ENCODE measurements around the gene ITPR1.

ITPR1 gene

DNA sequence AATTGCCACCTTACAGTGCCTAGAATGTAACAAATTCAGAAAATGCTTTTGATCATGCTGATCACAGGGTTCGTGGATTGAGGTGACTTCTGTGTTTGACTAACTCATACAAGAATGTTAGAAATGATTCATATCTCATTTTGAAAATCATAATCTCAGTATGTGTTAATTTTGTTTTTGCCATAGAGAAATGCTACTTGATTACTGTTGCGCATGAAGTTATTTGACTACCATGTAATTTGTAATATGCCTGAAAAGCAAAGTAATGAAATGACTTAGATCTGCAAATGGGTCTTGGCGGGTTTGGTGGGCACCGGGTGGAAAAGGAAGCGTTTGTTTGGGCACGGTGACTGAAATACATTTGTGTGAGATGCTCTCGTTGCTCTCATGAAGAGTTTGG lies 312.5 kb downstream of the ITPR1 start:
- DNase-seq (ENCODE audit: low spot score) = no peak
- TF ChIP-seq, protein P1, sequence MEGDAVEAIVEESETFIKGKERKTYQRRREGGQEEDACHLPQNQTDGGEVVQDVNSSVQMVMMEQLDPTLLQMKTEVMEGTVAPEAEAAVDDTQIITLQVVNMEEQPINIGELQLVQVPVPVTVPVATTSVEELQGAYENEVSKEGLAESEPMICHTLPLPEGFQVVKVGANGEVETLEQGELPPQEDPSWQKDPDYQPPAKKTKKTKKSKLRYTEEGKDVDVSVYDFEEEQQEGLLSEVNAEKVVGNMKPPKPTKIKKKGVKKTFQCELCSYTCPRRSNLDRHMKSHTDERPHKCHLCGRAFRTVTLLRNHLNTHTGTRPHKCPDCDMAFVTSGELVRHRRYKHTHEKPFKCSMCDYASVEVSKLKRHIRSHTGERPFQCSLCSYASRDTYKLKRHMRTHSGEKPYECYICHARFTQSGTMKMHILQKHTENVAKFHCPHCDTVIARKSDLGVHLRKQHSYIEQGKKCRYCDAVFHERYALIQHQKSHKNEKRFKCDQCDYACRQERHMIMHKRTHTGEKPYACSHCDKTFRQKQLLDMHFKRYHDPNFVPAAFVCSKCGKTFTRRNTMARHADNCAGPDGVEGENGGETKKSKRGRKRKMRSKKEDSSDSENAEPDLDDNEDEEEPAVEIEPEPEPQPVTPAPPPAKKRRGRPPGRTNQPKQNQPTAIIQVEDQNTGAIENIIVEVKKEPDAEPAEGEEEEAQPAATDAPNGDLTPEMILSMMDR (conservative IDR thresholded peaks at IDR 0.05; ENCODE audit: low read depth) = no peak
- CTCF ChIA-PET = no interaction called here
- POLR2A ChIA-PET (ENCODE audit: low non-redundant PET) = no interaction called here
- no peak overlapping the region for H3K27ac ChIP-seq

DNA sequence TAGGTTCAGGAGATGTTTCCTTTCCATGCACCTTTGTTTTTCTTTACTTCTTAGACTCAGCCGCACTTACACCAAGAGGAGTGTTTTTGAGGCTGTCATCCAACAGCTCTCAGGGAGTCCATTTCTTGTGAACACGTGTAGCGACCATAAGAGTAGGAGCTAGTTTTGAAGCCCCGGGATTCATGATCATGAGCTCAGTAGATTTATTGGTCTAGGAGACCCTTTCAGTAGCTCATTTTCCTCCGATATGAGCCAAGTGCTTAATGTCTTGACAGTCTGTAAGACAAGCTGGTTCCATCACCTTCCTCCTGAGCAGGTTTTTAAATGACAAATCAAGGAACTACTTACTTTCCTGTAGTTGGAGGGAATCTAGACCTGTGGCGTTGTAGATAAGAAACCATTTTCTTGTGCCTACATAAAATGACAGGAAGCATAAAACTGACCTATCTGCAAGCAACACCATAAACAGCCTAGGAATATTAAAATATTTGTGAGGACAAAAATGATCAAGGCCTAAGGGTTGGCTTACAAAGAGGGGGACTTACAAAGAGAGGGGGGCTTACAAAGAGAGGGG lies 313.5 kb downstream of the ITPR1 start:
- TF ChIP-seq, protein P1 (conservative IDR thresholded peaks at IDR 0.05; ENCODE audit: low read depth) = no peak
- no peak for DNase-seq (ENCODE audit: low spot score)
- POLR2A ChIA-PET (ENCODE audit: low non-redundant PET) = no interaction called here
- CTCF ChIA-PET = no interaction called here
- no peak overlapping the region for H3K27ac ChIP-seq

DNA sequence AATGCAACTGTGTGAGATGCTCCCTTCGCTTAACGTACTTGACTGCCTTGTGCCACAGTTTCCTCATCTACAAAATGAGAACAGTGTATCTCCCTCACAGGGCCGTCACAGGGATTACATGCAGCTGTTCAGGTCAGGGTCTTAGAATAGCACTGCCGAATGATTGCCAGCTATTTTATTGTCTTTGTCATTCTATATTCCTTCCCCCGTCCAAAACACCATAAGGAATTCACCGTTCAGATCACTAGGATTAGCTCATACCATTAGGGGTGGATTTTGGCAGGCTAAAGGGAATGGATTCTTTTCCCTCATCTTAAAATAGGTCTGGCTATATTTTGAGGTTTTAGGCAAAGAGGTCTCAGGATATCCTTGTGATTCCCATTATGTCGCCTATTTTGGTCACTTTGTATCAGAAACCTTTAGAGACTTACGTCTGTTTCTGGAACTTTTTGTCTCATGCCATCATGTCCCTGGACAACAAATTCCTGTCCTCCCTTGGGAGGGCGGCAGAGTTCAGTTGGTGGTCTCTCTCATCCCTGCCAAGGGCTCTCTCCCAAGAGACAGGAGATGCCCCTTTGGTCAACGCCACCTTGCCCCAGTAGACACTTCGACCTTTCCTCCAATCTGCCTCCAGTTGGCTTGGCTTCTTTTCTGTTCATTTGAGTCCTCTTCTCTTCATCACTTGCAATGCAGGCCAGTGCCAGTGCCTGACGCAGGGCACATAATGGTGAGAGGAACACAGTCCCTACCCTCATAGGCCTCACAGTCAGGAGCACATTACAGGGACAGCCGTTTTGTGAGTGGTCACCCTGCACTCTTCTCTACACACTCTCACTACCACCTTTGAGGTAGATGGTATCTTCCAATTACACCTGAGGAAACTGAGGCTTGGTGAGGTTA lies 314.5 kb downstream of the ITPR1 start:
- ChIA-PET POLR2A (ENCODE audit: low non-redundant PET) (no interaction called here), CTCF (no interaction called here)
- no peak for DNase-seq (ENCODE audit: low spot score)
- TF ChIP-seq, protein P1 (conservative IDR thresholded peaks at IDR 0.05; ENCODE audit: low read depth) = no peak
- no peak overlapping the region for H3K27ac ChIP-seq

DNA sequence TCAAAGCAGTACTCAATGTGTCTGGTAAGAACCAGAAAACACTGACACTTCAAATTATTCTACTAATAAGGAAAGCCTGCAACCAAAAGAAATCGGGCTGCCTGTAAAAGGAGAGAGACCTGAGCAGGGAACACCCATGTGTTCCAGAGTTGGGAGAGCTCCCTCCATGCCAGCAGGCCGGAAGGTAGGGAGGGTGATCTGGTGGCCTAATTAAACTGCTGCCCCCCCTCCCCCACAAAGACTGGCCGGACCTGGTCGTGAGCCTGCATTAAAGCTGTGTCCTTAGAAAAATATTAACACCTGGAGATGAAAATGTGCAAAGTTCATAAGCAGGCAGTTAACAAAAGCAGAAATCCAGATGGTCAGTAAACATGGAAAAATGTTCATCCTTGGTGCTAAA lies 315.5 kb downstream of the ITPR1 start:
- CTCF ChIA-PET = no interaction called here
- H3K27ac ChIP-seq = no peak overlapping the region
- DNase-seq (ENCODE audit: low spot score) = no peak

DNA sequence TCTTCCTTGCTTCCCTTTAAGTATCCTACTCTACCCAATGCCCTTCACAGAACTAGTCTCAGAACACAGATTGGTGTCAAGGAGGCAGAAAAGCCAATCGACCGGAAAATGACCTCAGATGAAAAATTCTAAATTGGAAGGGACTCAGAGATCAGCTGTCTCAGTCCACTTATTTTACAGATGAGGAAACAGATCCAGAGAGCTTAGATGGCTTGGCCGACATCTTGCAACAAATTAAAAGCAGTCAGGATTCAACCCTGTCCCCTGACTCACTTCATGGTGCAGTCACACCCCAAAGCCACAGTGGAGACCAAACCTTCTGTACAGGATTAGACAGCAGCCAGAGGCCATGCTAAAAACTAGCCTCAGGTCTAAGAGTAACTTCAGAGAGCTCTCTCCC lies 316.8 kb downstream of the ITPR1 start:
- CTCF ChIA-PET = no interaction called here
- no peak overlapping the region for H3K27ac ChIP-seq
- TF ChIP-seq, protein P1 (conservative IDR thresholded peaks at IDR 0.05; ENCODE audit: low read depth) = no peak
- POLR2A ChIA-PET (ENCODE audit: low non-redundant PET) = no interaction called here
- DNase-seq (ENCODE audit: low spot score) = no peak

More for the DNA sequence above, 315.5 kb downstream of the ITPR1 start:
- TF ChIP-seq, protein P1 (conservative IDR thresholded peaks at IDR 0.05; ENCODE audit: low read depth) = no peak
- POLR2A ChIA-PET (ENCODE audit: low non-redundant PET) = no interaction called here

DNA sequence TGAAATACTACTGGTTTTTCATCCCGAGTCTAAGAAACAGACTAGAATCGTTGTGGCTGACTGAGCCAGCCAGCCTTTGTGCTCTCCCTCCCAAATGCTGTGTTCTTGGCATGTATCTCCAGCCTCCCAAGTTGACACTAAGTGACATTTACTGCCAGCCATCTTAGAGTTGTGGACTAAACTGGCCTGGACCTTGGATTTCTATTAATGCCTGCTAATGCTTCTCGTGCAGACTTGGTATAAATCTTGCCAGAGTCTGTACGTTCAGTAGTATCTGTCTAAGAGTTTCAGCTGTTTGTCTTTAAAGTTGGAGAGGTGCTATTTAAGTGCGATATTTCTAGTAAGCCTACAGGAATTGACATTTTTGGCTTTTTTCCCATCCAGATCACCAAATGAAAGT lies 319.4 kb downstream of the ITPR1 start:
- DNase-seq (ENCODE audit: low spot score) = no peak
- TF ChIP-seq, protein P1 (conservative IDR thresholded peaks at IDR 0.05; ENCODE audit: low read depth) = no peak
- CTCF ChIA-PET = interaction anchor here (0.5 kb wide), 1 partner anchor 206 kb away, joined by 3 read pairs; no protein-coding TSS in a partner anchor
- POLR2A ChIA-PET (ENCODE audit: low non-redundant PET) = no interaction called here
- H3K27ac ChIP-seq = no peak overlapping the region
